ENCODE results near the gene DHRS4. TPM values are rescaled to one million over a fixed set of nuclear protein-coding genes. Genes with fewer than 3 reads are reported as not detected.
"Not testable (repeated sequence)": the region's sequence is repeated elsewhere in the genome, so short reads cannot be mapped to it uniquely, and the experiment has no call there.

The DHRS4 gene
- total RNA-seq, 1 experiment from 2014 or later, result 12.7 TPM

- H3K4ac ChIP-seq (ENCODE audit: low read depth, low read length); H3K56ac ChIP-seq (ENCODE audit: insufficient read length, low read depth, low read length); H3K27ac Mint-ChIP-seq; H3K9ac ChIP-seq (ENCODE audit: extremely low read depth, insufficient read length, low read length); H4K5ac ChIP-seq (ENCODE audit: insufficient read length, low read depth, low read length); H3K23ac ChIP-seq (ENCODE audit: insufficient read length, low read depth, low read length); H2AFZ ChIP-seq (ENCODE audit: low read length); H3K27ac ChIP-seq (ENCODE audit: insufficient read length, low read depth, low read length); H2AK5ac ChIP-seq (ENCODE audit: insufficient read length, low read length); H3K23me2 ChIP-seq (ENCODE audit: insufficient read length, low read depth, low read length, poor library complexity, severe bottlenecking); H4K8ac ChIP-seq (replicated peaks; ENCODE audit: insufficient read length, low read depth, low read length); H3K9me3 ChIP-seq (ENCODE audit: control insufficient read depth, low read depth, low read length); H3K4me1 Mint-ChIP-seq; H3K18ac ChIP-seq (ENCODE audit: insufficient read length, low read depth, low read length); H3K4me2 ChIP-seq (ENCODE audit: insufficient read depth, insufficient read length, low read length); H4K91ac ChIP-seq (ENCODE audit: insufficient read length, low read depth, low read length); H2BK12ac ChIP-seq (ENCODE audit: insufficient read length, low read depth, low read length); H2BK5ac ChIP-seq (ENCODE audit: insufficient read length, low read length); H4K20me1 ChIP-seq (ENCODE audit: control insufficient read depth, insufficient read depth, insufficient read length); H3K14ac ChIP-seq (ENCODE audit: insufficient read depth, low read length); H3K79me1 ChIP-seq (ENCODE audit: insufficient read depth, low read depth, low read length, poor library complexity, severe bottlenecking); H3K27me3 ChIP-seq (ENCODE audit: insufficient read depth, low read length); H2BK15ac ChIP-seq (ENCODE audit: low read depth, low read length); H2BK20ac ChIP-seq (ENCODE audit: low read depth, low read length, poor library complexity, severe bottlenecking); H3K36me3 Mint-ChIP-seq (ENCODE audit: insufficient read depth in 1 of 3, low read depth in 3 of 3); H3K4me1 ChIP-seq (ENCODE audit: insufficient read depth, low read length); H3K79me2 ChIP-seq (ENCODE audit: insufficient read depth, low read length); H3K4me3 Mint-ChIP-seq; H2BK120ac ChIP-seq (ENCODE audit: low read depth, low read length, poor library complexity, severe bottlenecking); H3T11ph ChIP-seq (ENCODE audit: low read length); DNase-seq: not testable (repeated sequence)
- WGBS (ENCODE audit: extremely low coverage, insufficient read length, low lambda C conversion rate), result no CpG with 5 or more reads among the region's 61 CpGs
- H3K27me3 Mint-ChIP-seq (ENCODE audit: low read depth), result peaks cover 22% of the 10 kb centered on the region
- peaks cover 4 to 23% of the 10 kb centered on the region in 2 experiments for H3K9me3 Mint-ChIP-seq
Measured at GRCh38 chr14:23969481-23970282, 16.1 kb downstream of the DHRS4 start.

- not testable (repeated sequence) for H4K8ac ChIP-seq (replicated peaks; ENCODE audit: insufficient read length, low read depth, low read length); H3K9ac ChIP-seq (ENCODE audit: extremely low read depth, insufficient read length, low read length); H2BK120ac ChIP-seq (ENCODE audit: low read depth, low read length, poor library complexity, severe bottlenecking); H3K23me2 ChIP-seq (ENCODE audit: insufficient read length, low read depth, low read length, poor library complexity, severe bottlenecking); H2BK15ac ChIP-seq (ENCODE audit: low read depth, low read length); H3K36me3 Mint-ChIP-seq (ENCODE audit: insufficient read depth in 1 of 3, low read depth in 3 of 3); H2AK5ac ChIP-seq (ENCODE audit: insufficient read length, low read length); H3K18ac ChIP-seq (ENCODE audit: insufficient read length, low read depth, low read length); H3K23ac ChIP-seq (ENCODE audit: insufficient read length, low read depth, low read length); H4K91ac ChIP-seq (ENCODE audit: insufficient read length, low read depth, low read length); H3K27ac Mint-ChIP-seq; H2AFZ ChIP-seq (ENCODE audit: low read length); DNase-seq; H3K79me1 ChIP-seq (ENCODE audit: insufficient read depth, low read depth, low read length, poor library complexity, severe bottlenecking); H2BK12ac ChIP-seq (ENCODE audit: insufficient read length, low read depth, low read length); H3K4me3 Mint-ChIP-seq; H3K27ac ChIP-seq (ENCODE audit: insufficient read length, low read depth, low read length); H4K5ac ChIP-seq (ENCODE audit: insufficient read length, low read depth, low read length); H2BK5ac ChIP-seq (ENCODE audit: insufficient read length, low read length); H3K9me3 ChIP-seq (ENCODE audit: control insufficient read depth, low read depth, low read length); H3K4me2 ChIP-seq (ENCODE audit: insufficient read depth, insufficient read length, low read length); H3K56ac ChIP-seq (ENCODE audit: insufficient read length, low read depth, low read length); H3K4ac ChIP-seq (ENCODE audit: low read depth, low read length); H3T11ph ChIP-seq (ENCODE audit: low read length); H3K4me1 ChIP-seq (ENCODE audit: insufficient read depth, low read length); H2BK20ac ChIP-seq (ENCODE audit: low read depth, low read length, poor library complexity, severe bottlenecking); H3K27me3 ChIP-seq (ENCODE audit: insufficient read depth, low read length); H3K79me2 ChIP-seq (ENCODE audit: insufficient read depth, low read length); H4K20me1 ChIP-seq (ENCODE audit: control insufficient read depth, insufficient read depth, insufficient read length); H3K4me1 Mint-ChIP-seq; H3K14ac ChIP-seq (ENCODE audit: insufficient read depth, low read length)
- H3K9me3 Mint-ChIP-seq, result peaks cover 9 to 27% of the 10 kb centered on the region in 2 experiments
- WGBS (ENCODE audit: extremely low coverage, insufficient read length, low lambda C conversion rate), result no CpG with 5 or more reads among the region's 15 CpGs
- peaks cover 22% of the 10 kb centered on the region for H3K27me3 Mint-ChIP-seq (ENCODE audit: low read depth)
Measured at GRCh38 chr14:23970283-23970659, 16.7 kb downstream of the DHRS4 start.

All from H9 (cell line).